HepG2 (cell line): Measurements from ENCODE around the gene TRIM34.

ENCODE experiments used
- BHLHE40 ChIP-seq: IDR thresholded peaks from 2 replicates; pipeline ENCODE4 v1.6.1; 2011; ENCODE audit warnings: low read length, improper control_type of control experiment
- EZH2 ChIP-seq: conservative IDR thresholded peaks from 2 replicates; pipeline ENCODE4 v1.6.1; 2012; ENCODE audit warnings: mild to moderate bottlenecking, low read depth, low read length, moderate library complexity
- FOSL2 ChIP-seq: sonication (generic); formaldehyde crosslinking; IDR thresholded peaks from 2 replicates; pipeline ENCODE4 v1.4.0; 2020; ENCODE audit warnings: missing genetic modification reagents
- MED1 ChIP-seq: sonication (generic); formaldehyde crosslinking; IDR thresholded peaks from 2 replicates; pipeline ENCODE4 v1.4.0; 2020; ENCODE audit warnings: missing genetic modification reagents
- RNF2 ChIP-seq: fragments of 450-650 bp; conservative IDR thresholded peaks from 2 replicates; pipeline ENCODE4 v1.6.1; 2016; ENCODE audit warnings: low read depth
- ZNF10 ChIP-seq: sonication (generic); formaldehyde crosslinking; IDR thresholded peaks from 2 replicates; pipeline ENCODE4 v1.4.0; 2020; ENCODE audit warnings: mild to moderate bottlenecking, low read depth, missing genetic modification reagents, borderline replicate concordance
- TF ChIP-seq, protein P1 (sequence below): sonication (generic); IDR thresholded peaks from 2 replicates; pipeline ENCODE4 v1.6.1; 2016; ENCODE audit warnings: low read depth, borderline replicate concordance
- TF ChIP-seq, protein P2 (sequence below): sonication (generic); formaldehyde crosslinking; IDR thresholded peaks from 2 replicates; pipeline ENCODE4 v1.4.0; 2020; ENCODE audit warnings: missing genetic modification reagents
- TF ChIP-seq, protein P3 (sequence below): sonication (generic); formaldehyde crosslinking; IDR thresholded peaks from 2 replicates; pipeline ENCODE4 v1.5.0; 2020; ENCODE audit warnings: mild to moderate bottlenecking, missing genetic modification reagents, moderate library complexity
- TF ChIP-seq, protein P4 (sequence below): sonication (generic); formaldehyde crosslinking; IDR thresholded peaks from 2 replicates; pipeline ENCODE4 v1.4.0; 2020; ENCODE audit warnings: missing genetic modification reagents
- TF ChIP-seq, protein P5 (sequence below), 2 experiments: IDR thresholded peaks; 2 replicates each; pipeline ENCODE4 v1.6.1; 2011 to 2012; ENCODE audit warnings: low read length in 2 of 2, borderline replicate concordance in 1 of 2, low read depth in 1 of 2, mild to moderate bottlenecking in 1 of 2, moderate library complexity in 1 of 2
- TF ChIP-seq, protein P6 (sequence below): sonication (generic); formaldehyde crosslinking; IDR thresholded peaks from 2 replicates; pipeline ENCODE4 v1.5.1; 2020; ENCODE audit warnings: mild to moderate bottlenecking, missing genetic modification reagents, moderate library complexity

DNA sequence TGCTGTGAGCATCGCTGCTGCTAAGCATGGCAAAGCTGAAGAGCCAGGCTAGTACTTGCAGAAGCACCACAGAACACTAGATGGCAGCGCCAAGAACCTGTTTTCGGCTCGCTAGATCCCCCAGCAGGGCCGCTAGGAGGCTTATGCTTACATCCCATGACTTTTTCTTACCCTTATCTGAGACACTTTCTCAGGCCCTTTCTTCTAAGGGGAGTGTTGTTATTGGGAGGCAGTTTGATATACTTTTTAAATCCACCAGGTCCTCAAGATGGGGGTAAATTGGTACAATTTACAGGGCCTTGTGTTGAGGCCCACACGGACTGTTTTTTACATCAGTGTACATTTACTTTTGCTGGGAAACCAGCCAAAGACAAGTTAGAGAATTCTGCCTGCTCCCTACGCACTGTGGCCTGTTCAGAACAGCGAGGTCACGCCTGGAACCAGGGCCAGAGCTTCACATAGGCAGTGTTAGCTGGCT is 24.4 kb upstream of the TRIM34 start:
- TF ChIP-seq BHLHE40 = no peak
- TF ChIP-seq MED1 = no peak
- no peak for TF ChIP-seq FOSL2
- TF ChIP-seq, protein P1, sequence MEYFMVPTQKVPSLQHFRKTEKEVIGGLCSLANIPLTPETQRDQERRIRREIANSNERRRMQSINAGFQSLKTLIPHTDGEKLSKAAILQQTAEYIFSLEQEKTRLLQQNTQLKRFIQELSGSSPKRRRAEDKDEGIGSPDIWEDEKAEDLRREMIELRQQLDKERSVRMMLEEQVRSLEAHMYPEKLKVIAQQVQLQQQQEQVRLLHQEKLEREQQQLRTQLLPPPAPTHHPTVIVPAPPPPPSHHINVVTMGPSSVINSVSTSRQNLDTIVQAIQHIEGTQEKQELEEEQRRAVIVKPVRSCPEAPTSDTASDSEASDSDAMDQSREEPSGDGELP = no peak
- no peak for TF ChIP-seq EZH2
- TF ChIP-seq, protein P2, sequence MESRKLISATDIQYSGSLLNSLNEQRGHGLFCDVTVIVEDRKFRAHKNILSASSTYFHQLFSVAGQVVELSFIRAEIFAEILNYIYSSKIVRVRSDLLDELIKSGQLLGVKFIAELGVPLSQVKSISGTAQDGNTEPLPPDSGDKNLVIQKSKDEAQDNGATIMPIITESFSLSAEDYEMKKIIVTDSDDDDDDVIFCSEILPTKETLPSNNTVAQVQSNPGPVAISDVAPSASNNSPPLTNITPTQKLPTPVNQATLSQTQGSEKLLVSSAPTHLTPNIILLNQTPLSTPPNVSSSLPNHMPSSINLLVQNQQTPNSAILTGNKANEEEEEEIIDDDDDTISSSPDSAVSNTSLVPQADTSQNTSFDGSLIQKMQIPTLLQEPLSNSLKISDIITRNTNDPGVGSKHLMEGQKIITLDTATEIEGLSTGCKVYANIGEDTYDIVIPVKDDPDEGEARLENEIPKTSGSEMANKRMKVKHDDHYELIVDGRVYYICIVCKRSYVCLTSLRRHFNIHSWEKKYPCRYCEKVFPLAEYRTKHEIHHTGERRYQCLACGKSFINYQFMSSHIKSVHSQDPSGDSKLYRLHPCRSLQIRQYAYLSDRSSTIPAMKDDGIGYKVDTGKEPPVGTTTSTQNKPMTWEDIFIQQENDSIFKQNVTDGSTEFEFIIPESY = no peak
- TF ChIP-seq, protein P3, sequence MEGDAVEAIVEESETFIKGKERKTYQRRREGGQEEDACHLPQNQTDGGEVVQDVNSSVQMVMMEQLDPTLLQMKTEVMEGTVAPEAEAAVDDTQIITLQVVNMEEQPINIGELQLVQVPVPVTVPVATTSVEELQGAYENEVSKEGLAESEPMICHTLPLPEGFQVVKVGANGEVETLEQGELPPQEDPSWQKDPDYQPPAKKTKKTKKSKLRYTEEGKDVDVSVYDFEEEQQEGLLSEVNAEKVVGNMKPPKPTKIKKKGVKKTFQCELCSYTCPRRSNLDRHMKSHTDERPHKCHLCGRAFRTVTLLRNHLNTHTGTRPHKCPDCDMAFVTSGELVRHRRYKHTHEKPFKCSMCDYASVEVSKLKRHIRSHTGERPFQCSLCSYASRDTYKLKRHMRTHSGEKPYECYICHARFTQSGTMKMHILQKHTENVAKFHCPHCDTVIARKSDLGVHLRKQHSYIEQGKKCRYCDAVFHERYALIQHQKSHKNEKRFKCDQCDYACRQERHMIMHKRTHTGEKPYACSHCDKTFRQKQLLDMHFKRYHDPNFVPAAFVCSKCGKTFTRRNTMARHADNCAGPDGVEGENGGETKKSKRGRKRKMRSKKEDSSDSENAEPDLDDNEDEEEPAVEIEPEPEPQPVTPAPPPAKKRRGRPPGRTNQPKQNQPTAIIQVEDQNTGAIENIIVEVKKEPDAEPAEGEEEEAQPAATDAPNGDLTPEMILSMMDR (CRISPR knock-in tag) = peak; percentile 77
- TF ChIP-seq RNF2 = no peak
- TF ChIP-seq, protein P4, sequence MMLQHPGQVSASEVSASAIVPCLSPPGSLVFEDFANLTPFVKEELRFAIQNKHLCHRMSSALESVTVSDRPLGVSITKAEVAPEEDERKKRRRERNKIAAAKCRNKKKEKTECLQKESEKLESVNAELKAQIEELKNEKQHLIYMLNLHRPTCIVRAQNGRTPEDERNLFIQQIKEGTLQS (CRISPR knock-in tag) = no peak
- TF ChIP-seq, protein P5, sequence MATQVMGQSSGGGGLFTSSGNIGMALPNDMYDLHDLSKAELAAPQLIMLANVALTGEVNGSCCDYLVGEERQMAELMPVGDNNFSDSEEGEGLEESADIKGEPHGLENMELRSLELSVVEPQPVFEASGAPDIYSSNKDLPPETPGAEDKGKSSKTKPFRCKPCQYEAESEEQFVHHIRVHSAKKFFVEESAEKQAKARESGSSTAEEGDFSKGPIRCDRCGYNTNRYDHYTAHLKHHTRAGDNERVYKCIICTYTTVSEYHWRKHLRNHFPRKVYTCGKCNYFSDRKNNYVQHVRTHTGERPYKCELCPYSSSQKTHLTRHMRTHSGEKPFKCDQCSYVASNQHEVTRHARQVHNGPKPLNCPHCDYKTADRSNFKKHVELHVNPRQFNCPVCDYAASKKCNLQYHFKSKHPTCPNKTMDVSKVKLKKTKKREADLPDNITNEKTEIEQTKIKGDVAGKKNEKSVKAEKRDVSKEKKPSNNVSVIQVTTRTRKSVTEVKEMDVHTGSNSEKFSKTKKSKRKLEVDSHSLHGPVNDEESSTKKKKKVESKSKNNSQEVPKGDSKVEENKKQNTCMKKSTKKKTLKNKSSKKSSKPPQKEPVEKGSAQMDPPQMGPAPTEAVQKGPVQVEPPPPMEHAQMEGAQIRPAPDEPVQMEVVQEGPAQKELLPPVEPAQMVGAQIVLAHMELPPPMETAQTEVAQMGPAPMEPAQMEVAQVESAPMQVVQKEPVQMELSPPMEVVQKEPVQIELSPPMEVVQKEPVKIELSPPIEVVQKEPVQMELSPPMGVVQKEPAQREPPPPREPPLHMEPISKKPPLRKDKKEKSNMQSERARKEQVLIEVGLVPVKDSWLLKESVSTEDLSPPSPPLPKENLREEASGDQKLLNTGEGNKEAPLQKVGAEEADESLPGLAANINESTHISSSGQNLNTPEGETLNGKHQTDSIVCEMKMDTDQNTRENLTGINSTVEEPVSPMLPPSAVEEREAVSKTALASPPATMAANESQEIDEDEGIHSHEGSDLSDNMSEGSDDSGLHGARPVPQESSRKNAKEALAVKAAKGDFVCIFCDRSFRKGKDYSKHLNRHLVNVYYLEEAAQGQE (IDR thresholded peaks at IDR 0.05; ENCODE audit: borderline replicate concordance in 1 of 2, low read depth in 1 of 2, low read length in 2 of 2) = no peak
- TF ChIP-seq ZNF10 (CRISPR knock-in tag) = no peak
- TF ChIP-seq, protein P6, sequence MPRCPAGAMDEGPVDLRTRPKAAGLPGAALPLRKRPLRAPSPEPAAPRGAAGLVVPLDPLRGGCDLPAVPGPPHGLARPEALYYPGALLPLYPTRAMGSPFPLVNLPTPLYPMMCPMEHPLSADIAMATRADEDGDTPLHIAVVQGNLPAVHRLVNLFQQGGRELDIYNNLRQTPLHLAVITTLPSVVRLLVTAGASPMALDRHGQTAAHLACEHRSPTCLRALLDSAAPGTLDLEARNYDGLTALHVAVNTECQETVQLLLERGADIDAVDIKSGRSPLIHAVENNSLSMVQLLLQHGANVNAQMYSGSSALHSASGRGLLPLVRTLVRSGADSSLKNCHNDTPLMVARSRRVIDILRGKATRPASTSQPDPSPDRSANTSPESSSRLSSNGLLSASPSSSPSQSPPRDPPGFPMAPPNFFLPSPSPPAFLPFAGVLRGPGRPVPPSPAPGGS (CRISPR knock-in tag) = no peak
